ENCODE results near the gene SPSB1. TPM values are rescaled to one million over a fixed set of nuclear protein-coding genes. Genes with fewer than 3 reads are reported as not detected.

Gene SPSB1
- total RNA-seq (2022; extraction: Qiagen RNA extraction; ENCODE audit: low read depth), result 27.5 to 33.4 TPM (median 28.6 TPM) in 5 replicates

GRCh38 chr1:9292361-9293240, at the start of gene SPSB1:
SPSB1 (plus strand) TSS chr1:9292894; CDS start chr1:9355892, 62,998 bp downstream.

Other genes with a start within 250 kb of the SPSB1 start
- gene SLC2A5, start 223.3 kb upstream of the SPSB1 start, total RNA-seq (2022; extraction: Qiagen RNA extraction; ENCODE audit: low read depth), result 0.07 to 0.21 TPM (median 0.17 TPM) in 5 replicates
- 5.3 to 7.1 TPM (median 5.8 TPM) in 5 replicates for gene GPR157, start 163.8 kb upstream of the SPSB1 start, total RNA-seq (2022; extraction: Qiagen RNA extraction; ENCODE audit: low read depth)
- 4.6 to 7.4 TPM (median 6.3 TPM) in 5 replicates for gene H6PD, start 58.1 kb upstream of the SPSB1 start, total RNA-seq (2022; extraction: Qiagen RNA extraction; ENCODE audit: low read depth)
- gene SLC25A33, start 246.6 kb downstream of the SPSB1 start, total RNA-seq (2022; extraction: Qiagen RNA extraction; ENCODE audit: low read depth), result 2.8 to 4.0 TPM (median 3.3 TPM) in 5 replicates